Measurements from ENCODE around the gene REG1A.

The REG1A gene

DNA sequence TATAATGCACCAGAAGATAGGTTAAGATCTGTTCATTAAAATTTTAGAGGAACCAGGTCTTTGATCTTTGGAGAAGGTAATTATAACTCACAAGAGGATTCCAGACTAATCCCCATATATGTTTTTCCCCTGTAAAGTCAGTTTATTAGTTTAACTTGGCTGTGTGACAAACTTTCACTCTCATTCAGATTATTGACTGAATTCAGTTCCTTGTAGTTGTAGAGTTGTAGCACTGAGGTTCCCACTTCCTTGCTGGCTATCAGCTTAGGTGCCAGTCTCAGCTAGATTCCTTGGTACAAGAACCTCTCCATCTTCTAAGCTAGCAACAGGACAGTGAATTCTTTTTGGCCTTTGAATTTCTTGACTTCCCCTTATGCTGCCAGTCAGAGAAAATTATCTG lies 19.1 kb downstream of the REG1A start:
- no peak overlapping the region for H3K4me3 ChIP-seq (ENCODE audit: low read depth, low read length)
- no peak for DNase-seq (ENCODE audit: low read depth)
- TF ChIP-seq, protein P1, sequence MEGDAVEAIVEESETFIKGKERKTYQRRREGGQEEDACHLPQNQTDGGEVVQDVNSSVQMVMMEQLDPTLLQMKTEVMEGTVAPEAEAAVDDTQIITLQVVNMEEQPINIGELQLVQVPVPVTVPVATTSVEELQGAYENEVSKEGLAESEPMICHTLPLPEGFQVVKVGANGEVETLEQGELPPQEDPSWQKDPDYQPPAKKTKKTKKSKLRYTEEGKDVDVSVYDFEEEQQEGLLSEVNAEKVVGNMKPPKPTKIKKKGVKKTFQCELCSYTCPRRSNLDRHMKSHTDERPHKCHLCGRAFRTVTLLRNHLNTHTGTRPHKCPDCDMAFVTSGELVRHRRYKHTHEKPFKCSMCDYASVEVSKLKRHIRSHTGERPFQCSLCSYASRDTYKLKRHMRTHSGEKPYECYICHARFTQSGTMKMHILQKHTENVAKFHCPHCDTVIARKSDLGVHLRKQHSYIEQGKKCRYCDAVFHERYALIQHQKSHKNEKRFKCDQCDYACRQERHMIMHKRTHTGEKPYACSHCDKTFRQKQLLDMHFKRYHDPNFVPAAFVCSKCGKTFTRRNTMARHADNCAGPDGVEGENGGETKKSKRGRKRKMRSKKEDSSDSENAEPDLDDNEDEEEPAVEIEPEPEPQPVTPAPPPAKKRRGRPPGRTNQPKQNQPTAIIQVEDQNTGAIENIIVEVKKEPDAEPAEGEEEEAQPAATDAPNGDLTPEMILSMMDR (IDR thresholded peaks at IDR 0.05; ENCODE audit: low read depth, low read length, missing control alignments) = no peak

DNA sequence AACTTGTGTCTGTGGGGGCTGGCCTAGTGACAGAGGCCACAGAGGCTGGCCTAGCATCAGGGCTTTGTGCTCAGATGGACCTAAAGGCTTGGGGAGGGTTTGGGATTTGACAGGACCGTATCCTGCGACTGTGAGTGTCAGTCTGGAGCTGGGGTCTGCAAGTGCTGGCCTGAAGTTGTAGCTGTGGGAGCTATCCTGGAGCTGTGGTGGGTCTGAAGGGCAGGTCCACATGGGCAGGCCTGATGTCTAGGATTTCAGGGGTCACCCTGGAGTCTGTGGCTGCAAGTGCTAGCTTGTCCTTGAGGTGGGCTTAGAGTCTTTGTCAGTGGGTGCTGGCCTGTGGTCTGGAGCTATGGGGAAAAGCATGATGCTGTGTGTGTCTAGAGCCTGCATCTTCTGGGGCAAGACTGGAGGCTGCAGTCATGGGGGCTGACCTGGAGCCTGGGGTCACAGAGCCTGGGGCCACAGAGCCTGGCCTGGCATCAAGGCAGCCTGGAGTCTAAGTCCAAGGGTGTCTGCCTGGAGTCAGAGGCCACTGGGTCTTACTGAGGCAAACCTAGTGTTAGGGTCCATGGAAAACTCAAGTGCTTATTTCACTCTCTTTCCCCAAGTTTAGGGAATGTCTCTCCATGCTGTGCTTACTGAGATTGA lies 35.7 kb downstream of the REG1A start:
- no peak for DNase-seq (ENCODE audit: low read depth)
- TF ChIP-seq, protein P1 (IDR thresholded peaks at IDR 0.05; ENCODE audit: low read depth, low read length, missing control alignments) = no peak
- H3K4me3 ChIP-seq (ENCODE audit: low read depth, low read length) = no peak overlapping the region

DNA sequence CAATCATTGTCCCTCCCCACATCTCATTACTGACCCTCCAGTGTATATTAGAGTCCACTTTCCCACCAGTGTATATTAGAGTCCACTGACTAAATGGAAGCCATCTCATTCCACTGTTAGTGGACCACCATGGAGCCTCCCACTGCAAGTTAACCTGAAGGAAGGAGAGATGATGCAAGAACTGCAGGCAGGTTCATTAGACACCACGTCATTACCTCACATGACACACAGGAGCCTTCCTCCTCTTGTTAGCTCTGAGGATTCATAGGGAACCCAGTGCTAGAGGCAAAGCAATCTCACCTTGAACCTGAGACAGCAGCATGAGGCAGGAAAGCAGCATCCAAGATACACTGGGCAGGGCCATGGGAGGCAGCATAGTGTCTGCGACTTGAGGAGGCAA lies 38.7 kb downstream of the REG1A start:
- TF ChIP-seq, protein P1 (IDR thresholded peaks at IDR 0.05; ENCODE audit: low read depth, low read length, missing control alignments) = no peak
- H3K4me3 ChIP-seq (ENCODE audit: low read depth, low read length) = no peak overlapping the region
- DNase-seq (ENCODE audit: low read depth) = no peak

DNA sequence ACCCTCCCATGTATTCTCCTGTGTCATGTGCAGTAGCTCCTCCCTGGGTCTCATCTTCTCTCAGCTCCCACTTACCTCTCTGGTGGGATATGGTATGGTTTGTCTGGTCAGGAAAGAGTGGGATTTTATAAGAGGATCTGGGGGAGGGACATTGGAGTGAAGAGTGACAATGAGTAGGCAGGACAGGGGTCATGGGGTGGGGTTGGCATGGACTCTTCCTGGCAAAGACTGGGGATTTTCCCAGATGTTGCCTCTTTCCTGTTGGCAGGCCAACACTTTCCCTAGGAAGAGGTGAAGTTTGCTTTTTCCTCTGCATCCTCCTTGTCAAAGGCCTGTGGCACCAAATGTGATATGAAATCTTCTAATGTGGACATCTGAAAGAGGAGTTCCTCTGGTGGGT lies 39.4 kb downstream of the REG1A start, which contains the start of gene REG3A:
REG3A (minus strand) TSS at position 101 of the 400 bp plus-strand sequence. CDS start 348 bp downstream, outside the sequence.
- no peak within 1 kb of the TSS for H3K4me3 ChIP-seq (ENCODE audit: low read depth, low read length)
- DNase-seq (ENCODE audit: low read depth) = no peak
- TF ChIP-seq, protein P1 (IDR thresholded peaks at IDR 0.05; ENCODE audit: low read depth, low read length, missing control alignments) = no peak

DNA sequence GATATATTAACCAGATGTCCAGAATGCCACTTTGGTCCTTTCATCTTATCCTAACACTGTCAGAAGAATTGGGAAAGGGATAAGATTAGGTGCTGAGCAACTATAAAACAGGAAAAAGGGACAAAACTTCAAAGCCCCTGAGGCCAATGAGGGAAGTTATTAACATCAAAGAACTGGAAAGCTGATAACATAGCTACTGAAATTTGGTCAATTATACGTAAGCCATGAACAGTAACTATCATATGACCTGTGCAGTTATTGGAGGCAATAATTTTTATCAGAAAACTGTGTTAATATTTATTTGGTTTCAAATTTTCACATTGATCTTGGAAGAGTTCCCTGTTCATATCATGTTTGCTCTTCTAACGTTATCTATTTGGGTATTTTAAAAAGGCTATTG lies 41.8 kb downstream of the REG1A start:
- no peak overlapping the region for H3K4me3 ChIP-seq (ENCODE audit: low read depth, low read length)
- TF ChIP-seq, protein P1 (IDR thresholded peaks at IDR 0.05; ENCODE audit: low read depth, low read length, missing control alignments) = no peak

DNA sequence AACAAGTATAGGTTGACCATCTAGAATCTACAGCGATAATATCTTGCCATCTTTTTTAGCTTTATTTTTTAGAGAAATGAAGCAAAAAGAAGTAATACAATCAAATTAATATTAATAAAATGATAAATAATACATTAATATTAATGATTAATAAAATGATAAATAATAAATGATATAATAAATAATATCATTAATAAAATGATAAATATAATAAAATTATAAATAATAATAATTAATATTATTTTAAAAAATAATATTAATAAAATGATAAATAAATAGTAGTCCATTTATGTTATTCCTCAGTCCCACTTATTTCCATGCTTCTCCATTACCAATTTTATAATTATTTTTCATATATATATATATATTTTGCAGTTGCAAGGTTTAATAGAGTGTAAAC lies 42.5 kb downstream of the REG1A start:
- H3K4me3 ChIP-seq (ENCODE audit: low read depth, low read length) = no peak overlapping the region
- DNase-seq (ENCODE audit: low read depth) = no peak
- TF ChIP-seq, protein P1 (IDR thresholded peaks at IDR 0.05; ENCODE audit: low read depth, low read length, missing control alignments) = no peak

More for the DNA sequence above, 41.8 kb downstream of the REG1A start:
- DNase-seq (ENCODE audit: low read depth) = no peak

DNA sequence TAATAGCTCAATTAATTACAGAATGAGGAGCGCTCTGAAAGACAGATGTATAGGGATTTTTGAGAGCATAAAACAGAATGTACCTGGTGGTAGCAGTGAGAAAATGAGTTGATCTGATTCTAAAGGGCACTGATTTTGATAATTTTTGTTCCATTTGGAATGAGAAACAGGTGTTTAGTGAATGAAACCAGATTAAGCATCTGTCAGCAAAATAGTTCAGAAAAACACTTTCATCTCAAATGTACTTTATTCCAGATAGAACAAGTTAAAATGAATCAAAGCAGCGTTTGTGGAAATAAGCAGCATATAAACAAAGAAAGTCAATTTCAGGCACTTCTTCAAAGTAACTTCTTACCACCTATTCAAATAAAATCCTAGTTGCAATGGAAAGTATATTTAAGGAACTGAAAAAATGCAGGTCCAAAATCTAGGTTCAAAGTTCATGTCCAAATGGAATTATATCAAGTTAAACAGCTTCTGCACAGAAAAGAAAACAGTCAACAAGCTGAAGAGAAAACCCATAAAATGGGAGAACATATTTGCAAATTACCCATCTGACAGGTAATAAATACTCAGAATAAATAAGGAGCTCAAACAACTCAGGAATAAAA lies 51.2 kb downstream of the REG1A start:
- H3K4me3 ChIP-seq (ENCODE audit: low read depth, low read length) = no peak overlapping the region
- no peak for DNase-seq (ENCODE audit: low read depth)
- TF ChIP-seq, protein P1 (IDR thresholded peaks at IDR 0.05; ENCODE audit: low read depth, low read length, missing control alignments) = no peak
